ENCODE data around the gene DYNC1I1. TPM values are rescaled to one million over a fixed set of nuclear protein-coding genes. Genes with fewer than 3 reads are reported as not detected.

The DYNC1I1 gene
- total RNA-seq, 3 donors from 2014 or later (not counting 1 experiment from before 2014, with no cell fraction given) = not detected

GRCh38 chr7:95927756-95928155 is 155.4 kb downstream of the DYNC1I1 start:
- H3K4me3 Mint-ChIP-seq = peak overlapping the region; percentile 9
- no peak for TF ChIP-seq CTCF (IDR thresholded peaks at IDR 0.05)
- 17% methylated on average over 5 of the region's 5 CpGs for WGBS (ENCODE audit: insufficient coverage)
- no peak overlapping the region for H3K4me3 ChIP-seq (ENCODE audit: low read length)
- H3K9me3 Mint-ChIP-seq = no peaks in the 10 kb centered on the region
- DNase-seq (no peak), ATAC-seq (peak in 2 of 3 donors; percentile 15 to 83)
- intact Hi-C loops (cut with micrococcal nuclease) = no loop called here
- no peaks in the 10 kb centered on the region for H3K36me3 Mint-ChIP-seq
- no peaks in the 10 kb centered on the region for H3K9me3 ChIP-seq (ENCODE audit: control insufficient read depth, insufficient read depth, low read length)
- H3K27ac Mint-ChIP-seq = peak overlapping the region in 1 of 2 donors; percentile 12
- H3K27me3 ChIP-seq (ENCODE audit: control insufficient read depth, insufficient read depth, low read length) = no peaks in the 10 kb centered on the region
- H3K27ac ChIP-seq (ENCODE audit: low read length) = no peak overlapping the region
- H3K4me1 ChIP-seq (ENCODE audit: control insufficient read depth, insufficient read depth, low read length) = no peaks in the 10 kb centered on the region
- H3K27me3 Mint-ChIP-seq (ENCODE audit: low read depth in 2 of 2) = peaks cover 0 to 10% of the 10 kb centered on the region in 2 donors
- H3K4me1 Mint-ChIP-seq = peaks cover 21 to 25% of the 10 kb centered on the region in 2 donors
- no peaks in the 10 kb centered on the region for H3K36me3 ChIP-seq (ENCODE audit: control insufficient read depth, insufficient read depth, low read length)

GRCh38 chr7:95929710-95930280 is 157.4 kb downstream of the DYNC1I1 start:
- Histone ChIP-seq H3K4me3 (ENCODE audit: low read length) (no peak overlapping the region), H3K9me3 (ENCODE audit: control insufficient read depth, insufficient read depth, low read length) (no peaks in the 10 kb centered on the region), H3K27ac (ENCODE audit: low read length) (no peak overlapping the region), H3K27me3 (ENCODE audit: control insufficient read depth, insufficient read depth, low read length) (no peaks in the 10 kb centered on the region), H3K36me3 (ENCODE audit: control insufficient read depth, insufficient read depth, low read length) (no peaks in the 10 kb centered on the region), H3K4me1 (ENCODE audit: control insufficient read depth, insufficient read depth, low read length) (no peaks in the 10 kb centered on the region)
- intact Hi-C loops (cut with micrococcal nuclease) = no loop called here
- WGBS (ENCODE audit: insufficient coverage) = 78% methylated on average over 1 of the region's 1 CpG
- no peaks in the 10 kb centered on the region for H3K36me3 Mint-ChIP-seq
- no peaks in the 10 kb centered on the region for H3K9me3 Mint-ChIP-seq
- H3K27ac Mint-ChIP-seq = no peak overlapping the region
- TF ChIP-seq CTCF (IDR thresholded peaks at IDR 0.05) = no peak
- H3K4me1 Mint-ChIP-seq = peaks cover 21 to 25% of the 10 kb centered on the region in 2 donors
- ATAC-seq (no peak), DNase-seq (no peak)
- no peak overlapping the region for H3K4me3 Mint-ChIP-seq
- peaks cover 0 to 1% of the 10 kb centered on the region in 2 donors for H3K27me3 Mint-ChIP-seq (ENCODE audit: low read depth in 2 of 2)

- H3K36me3 Mint-ChIP-seq = no peaks in the 10 kb centered on the region
- H3K4me1 ChIP-seq (ENCODE audit: control insufficient read depth, insufficient read depth, low read length) = no peaks in the 10 kb centered on the region
- peaks cover 2 to 13% of the 10 kb centered on the region in 2 donors for H3K27me3 Mint-ChIP-seq (ENCODE audit: low read depth in 2 of 2)
- no peak for ATAC-seq
- H3K9me3 ChIP-seq (ENCODE audit: control insufficient read depth, insufficient read depth, low read length) = no peaks in the 10 kb centered on the region
- no peaks in the 10 kb centered on the region for H3K9me3 Mint-ChIP-seq
- no peak overlapping the region for H3K4me3 Mint-ChIP-seq
- intact Hi-C loops (cut with micrococcal nuclease) = no loop called here
- peaks cover 21 to 25% of the 10 kb centered on the region in 2 donors for H3K4me1 Mint-ChIP-seq
- H3K27me3 ChIP-seq (ENCODE audit: control insufficient read depth, insufficient read depth, low read length) = no peaks in the 10 kb centered on the region
- no peak for DNase-seq
- no peak overlapping the region for H3K27ac ChIP-seq (ENCODE audit: low read length)
- no peak overlapping the region for H3K4me3 ChIP-seq (ENCODE audit: low read length)
- 50% methylated on average over 2 of the region's 6 CpGs for WGBS (ENCODE audit: insufficient coverage)
- no peak for TF ChIP-seq CTCF (IDR thresholded peaks at IDR 0.05)
- H3K27ac Mint-ChIP-seq = no peak overlapping the region
- H3K36me3 ChIP-seq (ENCODE audit: control insufficient read depth, insufficient read depth, low read length) = no peaks in the 10 kb centered on the region
Observed at GRCh38 chr7:95931460-95932232, 159.3 kb downstream of the DYNC1I1 start.

All from natural killer cell (primary cell).